K562 (cell line): ENCODE results near the gene PRPF38A. TPM values are rescaled to one million over a fixed set of nuclear protein-coding genes. Genes with fewer than 3 reads are reported as not detected.

Source experiments
- C11orf30 ChIP-seq: fragments of 450-650 bp; IDR thresholded peaks from 2 replicates; pipeline ENCODE4 v1.6.1; 2016; ENCODE audit warnings: low read depth, mild to moderate bottlenecking
- IFI16 ChIP-seq: fragments of 250-450 bp; sonication (Bioruptor Pico); IDR thresholded peaks from 2 replicates; pipeline ENCODE4 v2.1.2; 2022; ENCODE audit warnings: mild to moderate bottlenecking, inconsistent platforms
- LEF1 ChIP-seq: fragments of 450-650 bp; IDR thresholded peaks from 2 replicates; pipeline ENCODE4 v1.6.1; 2016; ENCODE audit warnings: mild to moderate bottlenecking
- XRCC3 ChIP-seq: fragments of 450-650 bp; IDR thresholded peaks from 2 replicates; pipeline ENCODE4 v1.6.1; 2017; ENCODE audit warnings: mild to moderate bottlenecking, moderate library complexity
- ZNF197 ChIP-seq: fragments of 200-800 bp; sonication (Bioruptor generic); IDR thresholded peaks from 2 replicates; pipeline ENCODE4 v1.6.1; 2016; ENCODE audit warnings: low read depth, missing genetic modification characterization, missing compliant biosample characterization
- ZNF280B ChIP-seq: fragments of 250-450 bp; sonication (Bioruptor Pico); IDR thresholded peaks from 2 replicates; pipeline ENCODE4 v1.5.1; 2021; ENCODE audit warnings: mild to moderate bottlenecking
- polyA plus RNA-seq, 8 experiments: library from polyadenylated mRNA; depleted of rRNA in 4 of 8; stranded (reverse) in 5 of 8; unstranded in 3 of 8; fragments of >200 nt; fragmentation: Nextera tagmentation in 2 of 8; fragmentation: Illumina TruSeq in 1 of 8; extraction: Ambion mirVana in 2 of 8; extraction: Trizol in 1 of 8; gene quantifications; 2 replicates each; pipeline versions ENCODE4 v1.2.1 to v1.2.3, GENCODE V29; 2011 to 2014; ENCODE audit warnings: inconsistent platforms in 1 of 8, missing spikeins in 1 of 8
- total RNA-seq, 7 experiments: library from RNA; depleted of rRNA in 6 of 7; stranded (reverse); fragments of >200 nt in 6 of 7; fragmentation: Illumina TruSeq in 2 of 7; extraction: Trizol in 2 of 7; gene quantifications; 2 replicates each; pipeline versions ENCODE4 v1.2.1 to v1.2.3, GENCODE V29; 2011 to 2021; ENCODE audit warnings: low replicate concordance in 1 of 7

The PRPF38A gene
- total and polyA plus RNA-seq, 9 of the 15 experiments (the other 6 are each of a cell fraction or from before 2014, with no cell fraction given), result 53.6 to 198 (median 89.2) TPM

GRCh38 chr1:52469108-52469507 is 64.7 kb downstream of the PRPF38A start (continued):
- TF ChIP-seq ZNF280B (no peak), ZNF197 (CRISPR knock-in tag) (no peak), XRCC3 (no peak), LEF1 (no peak), IFI16 (CRISPR knock-in tag) (no peak), C11orf30 (peak; percentile 43)

Other genes starting within 250 kb of the PRPF38A start
- 25.5 and 29.7 TPM in 2 replicates for gene CC2D1B, start 38.4 kb upstream of the PRPF38A start, total RNA-seq (2014; rRNA removed)
- gene CC2D1B, start 38.4 kb upstream of the PRPF38A start, total RNA-seq (2014; rRNA removed; fragmentation: Illumina TruSeq; extraction: Trizol), result 19.4 and 20.2 TPM in 2 replicates
- gene CC2D1B, start 38.4 kb upstream of the PRPF38A start, total RNA-seq (2015; rRNA removed; fragmentation: Illumina TruSeq; extraction: Trizol), result 25.3 and 28.6 TPM in 2 replicates
- 27.7 and 33.6 TPM in 2 replicates for gene CC2D1B, start 38.4 kb upstream of the PRPF38A start, total RNA-seq (2021)
- gene CC2D1B, start 38.4 kb upstream of the PRPF38A start, polyA plus RNA-seq (2011; rRNA removed), result 12.6 and 18.9 TPM in 2 replicates
- gene CC2D1B, start 38.4 kb upstream of the PRPF38A start, polyA plus RNA-seq (2014; fragmentation: Illumina TruSeq; extraction: Trizol), result 21.1 and 25.8 TPM in 2 replicates
- gene CC2D1B, start 38.4 kb upstream of the PRPF38A start, polyA plus RNA-seq (2014; fragmentation: Nextera tagmentation; extraction: Ambion mirVana), result 1 to 10 TPM; 1.2 to 1.5 TPM
- gene CC2D1B, start 38.4 kb upstream of the PRPF38A start, polyA plus RNA-seq (2014; rRNA removed), result 22.7 and 25.6 TPM in 2 replicates
- gene ORC1, start 179 bp upstream of the PRPF38A start, total RNA-seq (2014; rRNA removed), result 70.5 and 74.5 TPM in 2 replicates
- gene ORC1, start 179 bp upstream of the PRPF38A start, total RNA-seq (2014; rRNA removed; fragmentation: Illumina TruSeq; extraction: Trizol), result 66.7 and 69.9 TPM in 2 replicates
- gene ORC1, start 179 bp upstream of the PRPF38A start, total RNA-seq (2015; rRNA removed; fragmentation: Illumina TruSeq; extraction: Trizol), result 66.6 and 69.7 TPM in 2 replicates
- 65.8 and 72.0 TPM in 2 replicates for gene ORC1, start 179 bp upstream of the PRPF38A start, total RNA-seq (2021)
- 80.7 and 91.8 TPM in 2 replicates for gene ORC1, start 179 bp upstream of the PRPF38A start, polyA plus RNA-seq (2011; rRNA removed)
- gene ORC1, start 179 bp upstream of the PRPF38A start, polyA plus RNA-seq (2014; fragmentation: Illumina TruSeq; extraction: Trizol), result 82.6 and 91.6 TPM in 2 replicates
- gene ORC1, start 179 bp upstream of the PRPF38A start, polyA plus RNA-seq (2014; fragmentation: Nextera tagmentation; extraction: Ambion mirVana), result 10 to 100 TPM; 26.4 to 46.9 TPM
- 61.7 and 63.5 TPM in 2 replicates for gene ORC1, start 179 bp upstream of the PRPF38A start, polyA plus RNA-seq (2014; rRNA removed)
- gene TUT4, start 148.5 kb downstream of the PRPF38A start, total RNA-seq (2014; rRNA removed), result 35.5 and 55.5 TPM in 2 replicates
- 41.9 and 44.2 TPM in 2 replicates for gene TUT4, start 148.5 kb downstream of the PRPF38A start, total RNA-seq (2014; rRNA removed; fragmentation: Illumina TruSeq; extraction: Trizol)
- 36.7 and 37.2 TPM in 2 replicates for gene TUT4, start 148.5 kb downstream of the PRPF38A start, total RNA-seq (2015; rRNA removed; fragmentation: Illumina TruSeq; extraction: Trizol)
- gene TUT4, start 148.5 kb downstream of the PRPF38A start, total RNA-seq (2021), result 38.7 and 39.3 TPM in 2 replicates
- gene TUT4, start 148.5 kb downstream of the PRPF38A start, polyA plus RNA-seq (2011; rRNA removed), result 24.6 and 52.8 TPM in 2 replicates
- gene TUT4, start 148.5 kb downstream of the PRPF38A start, polyA plus RNA-seq (2014; fragmentation: Illumina TruSeq; extraction: Trizol), result 49.3 and 53.5 TPM in 2 replicates
- gene TUT4, start 148.5 kb downstream of the PRPF38A start, polyA plus RNA-seq (2014; fragmentation: Nextera tagmentation; extraction: Ambion mirVana), result 10 to 100 TPM; 15.8 to 21.3 TPM
- 40.8 and 42.4 TPM in 2 replicates for gene TUT4, start 148.5 kb downstream of the PRPF38A start, polyA plus RNA-seq (2014; rRNA removed)
- gene GPX7, start 197.8 kb downstream of the PRPF38A start, total RNA-seq (2014; rRNA removed), result not detected in 2 replicates
- gene GPX7, start 197.8 kb downstream of the PRPF38A start, total RNA-seq (2014; rRNA removed; fragmentation: Illumina TruSeq; extraction: Trizol), result not detected in 2 replicates
- gene GPX7, start 197.8 kb downstream of the PRPF38A start, total RNA-seq (2015; rRNA removed; fragmentation: Illumina TruSeq; extraction: Trizol), result not detected in 2 replicates
- gene GPX7, start 197.8 kb downstream of the PRPF38A start, total RNA-seq (2021), result not detected in 2 replicates
- gene GPX7, start 197.8 kb downstream of the PRPF38A start, polyA plus RNA-seq (2011; rRNA removed), result 0.07 TPM in 1 of 2 replicates, not detected in the other
- gene GPX7, start 197.8 kb downstream of the PRPF38A start, polyA plus RNA-seq (2014; fragmentation: Illumina TruSeq; extraction: Trizol), result not detected in 2 replicates
- gene GPX7, start 197.8 kb downstream of the PRPF38A start, polyA plus RNA-seq (2014; fragmentation: Nextera tagmentation; extraction: Ambion mirVana), result under 1 TPM in 1 of 2 experiments, not detected in 1; 0.08 TPM
- gene GPX7, start 197.8 kb downstream of the PRPF38A start, polyA plus RNA-seq (2014; rRNA removed), result not detected in 2 replicates
- not detected in 2 replicates for gene SHISAL2A, start 228.6 kb downstream of the PRPF38A start, total RNA-seq (2014; rRNA removed)
- not detected in 2 replicates for gene SHISAL2A, start 228.6 kb downstream of the PRPF38A start, total RNA-seq (2014; rRNA removed; fragmentation: Illumina TruSeq; extraction: Trizol)
- not detected in 2 replicates for gene SHISAL2A, start 228.6 kb downstream of the PRPF38A start, total RNA-seq (2015; rRNA removed; fragmentation: Illumina TruSeq; extraction: Trizol)
- 0.11 TPM in 1 of 2 replicates, not detected in the other for gene SHISAL2A, start 228.6 kb downstream of the PRPF38A start, total RNA-seq (2021)
- gene SHISAL2A, start 228.6 kb downstream of the PRPF38A start, polyA plus RNA-seq (2011; rRNA removed), result not detected in 2 replicates
- not detected in 2 replicates for gene SHISAL2A, start 228.6 kb downstream of the PRPF38A start, polyA plus RNA-seq (2014; fragmentation: Illumina TruSeq; extraction: Trizol)
- not detected for gene SHISAL2A, start 228.6 kb downstream of the PRPF38A start, polyA plus RNA-seq (2014; fragmentation: Nextera tagmentation; extraction: Ambion mirVana)
- not detected in 2 replicates for gene SHISAL2A, start 228.6 kb downstream of the PRPF38A start, polyA plus RNA-seq (2014; rRNA removed)